ENCODE data around the gene CYBC1.

- TF ChIP-seq CTCF (conservative IDR thresholded peaks at IDR 0.05; ENCODE audit: low read depth, low read length) = no peak
- no peak for TF ChIP-seq CEBPB (IDR thresholded peaks at IDR 0.05; ENCODE audit: low read depth, low read length)
- no peak for TF ChIP-seq RAD21 (IDR thresholded peaks at IDR 0.05; ENCODE audit: low read length)
- no peak for TF ChIP-seq POLR2A (IDR thresholded peaks at IDR 0.05; ENCODE audit: low read depth, low read length)
Measured at GRCh38 chr17:82461827-82462524, 11.4 kb upstream of the CYBC1 start.

Data from IMR-90 (cell line).